Adrenal gland (tissue), 12 donors: ENCODE measurements around the gene CAMTA1. TPM values are rescaled to one million over a fixed set of nuclear protein-coding genes. Genes with fewer than 3 reads are reported as not detected.

Experiments
- DNase-seq, 7 donors: peaks; one replicate each; pipeline ENCODE4 v3.0.0-alpha.2; 2019 to 2020
- H3K27ac ChIP-seq, 5 donors: fragments of 200-600 bp; sonication (generic) in 4 of 5; 1 replicate in 3 of 5; 2 replicates in 2 of 5; pipeline versions ENCODE4 v1.5.1 to v1.8.0; 2016 to 2020; ENCODE audit warnings: mild to moderate bottlenecking in 1 of 5
- H3K27me3 ChIP-seq: fragments of 200-600 bp; 2 replicates; pipeline ENCODE4 v1.8.0; 2021
- H3K36me3 ChIP-seq, 2 donors: fragments of 200-600 bp; replicated peaks in 1 of 2; 1 replicate in 1 of 2; 2 replicates in 1 of 2; pipeline versions ENCODE4 v1.5.1 to v1.8.0; 2018 to 2022
- H3K4me1 ChIP-seq, 2 donors: fragments of 200-600 bp; replicated peaks in 1 of 2; 1 replicate in 1 of 2; 2 replicates in 1 of 2; pipeline versions ENCODE4 v1.5.1 to v1.8.0; 2018 to 2021
- H3K4me3 ChIP-seq, 4 donors: fragments of 200-600 bp; sonication (generic) in 3 of 4; one replicate each; pipeline ENCODE4 v1.5.1; 2016 to 2018
- H3K9me3 ChIP-seq, 3 donors: fragments of 200-600 bp; sonication (generic) in 1 of 3; replicated peaks in 1 of 3; 1 replicate in 2 of 3; 2 replicates in 1 of 3; pipeline versions ENCODE4 v1.5.1 to v1.8.0; 2016 to 2021
- POLR2A ChIP-seq, 2 donors: fragments of 450-650 bp; IDR thresholded peaks; one replicate each; pipeline ENCODE4 v1.6.1; 2017; ENCODE audit warnings: antibody characterized with exemption in 2 of 2, mild to moderate bottlenecking in 2 of 2, moderate library complexity in 1 of 2
- WGBS, 4 donors: extraction: QIAGEN DNeasy Blood & Tissue Kit in 2 of 4; methylation state at CpG; one replicate each; pipeline versions ENCODE4 v1.1.5 to v1.1.7; 2013 to 2017; 5-methylcytosine and 5-hydroxymethylcytosine counted together
- intact Hi-C, 2 donors: fragments of 100-400 bp; cut with DNase I; formaldehyde crosslinking; loops; one replicate each; pipeline versions ENCODE4 v1.14.1 to v1.15.0; 2022 to 2023
- polyA plus RNA-seq, 3 donors: library from polyadenylated mRNA; stranded (reverse); fragments of 200-250 nt in 2 of 3; fragments of 350-450 nt in 1 of 3; fragmentation: Illumina TruSeq in 1 of 3; extraction: RNeasy Lipid Tissue Mini Kit (QIAGEN cat#74804) in 1 of 3; gene quantifications; one replicate each; pipeline ENCODE4 v1.2.3, GENCODE V29; 2013 to 2014
- total RNA-seq, 9 donors: library from RNA; depleted of rRNA in 4 of 9; stranded (reverse); fragments of >200 nt in 4 of 9; fragments of 120-200 nt in 1 of 9; fragmentation: NEBNext Ultra II Directional in 1 of 9; extraction: Animal tissue kit (Norgen Biotek cat#: 25700) in 1 of 9; gene quantifications; one replicate each; pipeline versions ENCODE4 v1.1.0 to v1.2.4, GENCODE V29; 2013 to 2023
- TF ChIP-seq, protein P1 (sequence below), 6 experiments: fragments of 450-650 bp in 4 of 6; fragments of 200-600 bp in 2 of 6; sonication (generic) in 1 of 6; IDR thresholded peaks; 1 replicate in 5 of 6; 2 replicates in 1 of 6; pipeline versions ENCODE4 v1.5.1 to v1.8.0; 2016 to 2021; ENCODE audit warnings: antibody characterized with exemption in 6 of 6, mild to moderate bottlenecking in 2 of 6, moderate library complexity in 1 of 6
- donor health status: healthy with polysubstance abuse.
- donor health status: Bipolar disorder and iron deficiency.
- donor health status: DM: yes; HTN: yes; CAD: no.
- donor health status: DM: no; HTN: no; CAD: no.
- donor health status: DM: no; HTN: no; CAD: no.
- donor health status: DM: yes; HTN: yes; CAD: no.

Gene CAMTA1
- total and polyA plus RNA-seq, 12 donors, result 62.9 to 141 (median 96.9) TPM

DNA sequence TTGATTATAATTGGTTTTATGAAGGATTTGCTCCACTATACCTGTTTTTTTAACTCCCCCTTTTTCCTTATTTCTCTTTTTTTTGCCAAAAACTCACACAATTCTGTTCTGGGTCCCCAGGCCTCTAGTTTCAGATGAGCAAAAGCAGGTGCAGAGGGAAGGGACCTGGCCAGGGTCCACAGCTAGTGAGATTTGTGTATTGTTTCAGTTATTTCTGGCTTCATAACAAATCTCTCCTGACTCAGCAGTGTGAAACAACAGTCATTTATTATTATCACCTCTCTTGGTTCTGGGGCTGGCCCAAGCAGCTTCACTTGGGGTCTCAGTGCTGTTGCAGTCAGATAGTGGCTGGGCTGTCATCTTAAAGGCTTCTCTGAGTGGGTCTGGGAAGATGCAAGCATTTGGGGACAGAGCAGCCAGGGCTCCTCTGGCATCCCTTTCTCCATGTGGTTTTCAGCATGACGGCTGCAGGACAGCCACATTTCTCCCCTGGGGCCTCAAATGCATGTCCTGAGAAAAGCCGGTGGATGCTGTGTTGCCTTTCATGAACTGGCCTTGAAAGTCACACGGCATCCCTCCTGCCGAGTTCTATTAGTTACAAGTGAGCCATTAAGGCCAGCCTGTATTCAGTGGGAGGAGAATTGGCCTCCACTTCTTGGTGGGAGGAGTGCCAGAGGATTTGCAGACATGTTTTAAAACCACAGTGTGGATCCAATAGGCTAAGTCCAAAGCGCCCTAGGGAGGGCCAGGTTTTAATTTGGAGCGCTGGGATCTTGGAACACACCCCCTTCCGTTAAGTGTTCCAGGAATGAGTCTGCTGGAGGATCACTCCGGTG lies 137.1 kb downstream of the CAMTA1 start:
- peaks cover 0 to 7% of the 10 kb centered on the region in 2 donors for H3K4me1 ChIP-seq
- TF ChIP-seq, protein P1, sequence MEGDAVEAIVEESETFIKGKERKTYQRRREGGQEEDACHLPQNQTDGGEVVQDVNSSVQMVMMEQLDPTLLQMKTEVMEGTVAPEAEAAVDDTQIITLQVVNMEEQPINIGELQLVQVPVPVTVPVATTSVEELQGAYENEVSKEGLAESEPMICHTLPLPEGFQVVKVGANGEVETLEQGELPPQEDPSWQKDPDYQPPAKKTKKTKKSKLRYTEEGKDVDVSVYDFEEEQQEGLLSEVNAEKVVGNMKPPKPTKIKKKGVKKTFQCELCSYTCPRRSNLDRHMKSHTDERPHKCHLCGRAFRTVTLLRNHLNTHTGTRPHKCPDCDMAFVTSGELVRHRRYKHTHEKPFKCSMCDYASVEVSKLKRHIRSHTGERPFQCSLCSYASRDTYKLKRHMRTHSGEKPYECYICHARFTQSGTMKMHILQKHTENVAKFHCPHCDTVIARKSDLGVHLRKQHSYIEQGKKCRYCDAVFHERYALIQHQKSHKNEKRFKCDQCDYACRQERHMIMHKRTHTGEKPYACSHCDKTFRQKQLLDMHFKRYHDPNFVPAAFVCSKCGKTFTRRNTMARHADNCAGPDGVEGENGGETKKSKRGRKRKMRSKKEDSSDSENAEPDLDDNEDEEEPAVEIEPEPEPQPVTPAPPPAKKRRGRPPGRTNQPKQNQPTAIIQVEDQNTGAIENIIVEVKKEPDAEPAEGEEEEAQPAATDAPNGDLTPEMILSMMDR (IDR thresholded peaks at IDR 0.05), result no peak
- no peaks in the 10 kb centered on the region for H3K27me3 ChIP-seq
- H3K36me3 ChIP-seq, result no peaks in the 10 kb centered on the region
- H3K9me3 ChIP-seq, result no peaks in the 10 kb centered on the region
- peak in 6 of 7 donors; percentile 67 to 85 (median 72) for DNase-seq
- peak overlapping the region in 2 of 5 donors; percentile 22 to 49 for H3K27ac ChIP-seq
- H3K4me3 ChIP-seq, result no peak overlapping the region
- intact Hi-C loops, result no loop called here
- WGBS, 4 donors, result 32 to 83% (median 38%) methylated on average over 4 to 8 of the region's 8 CpGs

DNA sequence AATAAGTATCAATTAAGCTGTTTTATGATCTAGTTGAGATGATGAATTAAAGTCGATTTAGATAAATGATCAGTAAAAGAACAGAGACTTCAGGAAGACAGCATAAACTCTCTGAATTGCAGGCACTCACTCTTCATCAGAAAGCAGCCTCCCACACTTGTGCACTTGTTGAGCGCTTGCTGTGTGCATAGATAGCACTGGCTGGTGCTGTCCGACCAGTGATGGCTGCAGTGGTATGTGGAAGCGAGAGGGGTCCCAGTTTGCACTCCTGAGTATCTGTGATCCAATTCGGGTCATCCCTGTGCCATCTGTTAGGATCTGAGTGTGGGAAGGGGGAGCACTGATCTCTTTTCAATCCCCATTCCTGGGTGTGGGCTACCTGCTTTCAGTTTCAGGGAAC lies 137.8 kb downstream of the CAMTA1 start:
- H3K4me3 ChIP-seq, result no peak overlapping the region
- DNase-seq, result no peak
- H3K27ac ChIP-seq, result peak overlapping the region in 1 of 5 donors; percentile 22
- no peaks in the 10 kb centered on the region for H3K27me3 ChIP-seq
- peaks cover 0 to 7% of the 10 kb centered on the region in 2 donors for H3K4me1 ChIP-seq
- no peaks in the 10 kb centered on the region for H3K36me3 ChIP-seq
- H3K9me3 ChIP-seq, result no peaks in the 10 kb centered on the region
- 83 to 94% (median 92%) methylated on average over 4 to 5 of the region's 5 CpGs for WGBS, 4 donors
- TF ChIP-seq, protein P1 (IDR thresholded peaks at IDR 0.05), result no peak
- TF ChIP-seq POLR2A (IDR thresholded peaks at IDR 0.05), result no peak
- intact Hi-C loops, result no loop called here

DNA sequence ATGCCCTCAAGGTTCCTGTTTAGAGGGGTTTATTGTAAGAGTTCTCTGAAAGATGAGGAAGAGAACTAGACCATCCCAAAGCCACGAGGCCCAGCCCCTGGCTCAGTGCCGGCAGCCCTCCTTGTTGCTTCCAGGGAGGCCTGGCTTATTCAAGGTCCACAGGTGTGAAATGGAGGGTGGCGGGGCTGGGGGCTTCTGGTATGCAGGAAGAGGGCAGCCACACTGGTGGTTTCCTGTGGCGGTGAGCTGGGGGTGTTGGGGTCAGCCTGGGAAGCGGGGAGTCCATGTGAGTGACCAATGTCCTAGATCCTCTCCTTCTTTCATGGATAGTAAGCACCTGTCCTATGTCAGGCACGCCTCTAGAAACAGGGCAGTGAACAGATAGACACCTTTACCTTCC lies 138.2 kb downstream of the CAMTA1 start:
- H3K9me3 ChIP-seq, result no peaks in the 10 kb centered on the region
- peaks cover 0 to 7% of the 10 kb centered on the region in 2 donors for H3K4me1 ChIP-seq
- intact Hi-C loops, result no loop called here
- no peak overlapping the region for H3K4me3 ChIP-seq
- TF ChIP-seq, protein P1 (IDR thresholded peaks at IDR 0.05), result no peak
- no peak for TF ChIP-seq POLR2A (IDR thresholded peaks at IDR 0.05)
- no peak overlapping the region for H3K27ac ChIP-seq
- no peak for DNase-seq
- no peaks in the 10 kb centered on the region for H3K27me3 ChIP-seq
- 87 to 94% (median 91%) methylated on average over 6 of the region's 6 CpGs for WGBS, 4 donors
- no peaks in the 10 kb centered on the region for H3K36me3 ChIP-seq

DNA sequence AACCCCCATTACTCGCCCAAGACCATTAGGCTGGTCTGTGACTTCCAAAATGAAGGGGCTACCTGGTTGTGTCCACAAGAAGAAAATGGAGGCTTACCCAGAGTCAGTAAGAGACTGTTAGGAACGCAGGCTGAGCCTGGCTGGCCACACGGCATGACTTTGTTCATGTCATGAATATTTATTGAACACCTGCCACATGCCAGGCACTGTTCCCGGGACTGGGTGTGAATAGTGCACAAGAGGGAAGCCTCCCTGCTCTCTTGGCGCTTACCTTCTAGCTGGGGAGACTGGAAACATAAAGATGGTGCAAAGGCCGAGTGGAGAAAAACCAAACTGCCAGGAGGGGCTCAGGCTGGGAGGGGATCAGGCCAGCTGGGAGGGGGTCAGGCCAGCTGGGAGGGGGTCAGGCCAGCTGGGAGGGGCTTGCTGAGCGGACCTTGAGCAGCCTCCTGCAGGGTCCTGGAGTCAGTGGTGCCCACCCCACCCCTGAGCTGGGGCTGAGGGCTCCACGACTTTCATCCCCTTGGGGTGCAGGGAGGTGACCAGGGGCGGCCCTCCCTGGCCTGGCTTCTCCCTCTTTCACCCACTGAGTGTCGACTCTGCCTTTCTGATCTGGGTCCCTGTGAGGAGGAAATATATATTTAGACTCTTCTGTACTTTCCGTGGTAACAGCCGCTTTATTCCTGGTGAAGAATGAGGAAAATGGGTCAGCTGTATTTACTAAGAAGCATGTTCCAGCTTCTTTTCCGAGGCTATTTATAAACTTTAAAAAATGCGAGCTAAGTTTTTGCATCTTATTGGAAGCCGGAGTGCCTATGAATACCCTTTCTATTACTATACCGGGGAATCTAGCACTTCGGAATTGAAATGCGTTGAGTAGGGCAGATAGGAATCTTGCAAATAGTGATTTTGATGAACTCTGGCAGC lies 139.0 kb downstream of the CAMTA1 start:
- Histone ChIP-seq H3K27ac (no peak overlapping the region), H3K36me3 (no peaks in the 10 kb centered on the region), H3K4me3 (no peak overlapping the region), H3K4me1 (peaks cover 0 to 7% of the 10 kb centered on the region in 2 donors), H3K9me3 (no peaks in the 10 kb centered on the region), H3K27me3 (no peaks in the 10 kb centered on the region)
- intact Hi-C loops, result no loop called here
- WGBS, 4 donors, result 75 to 86% (median 82%) methylated on average over 17 to 18 of the region's 18 CpGs
- no peak for DNase-seq
- no peak for TF ChIP-seq POLR2A (IDR thresholded peaks at IDR 0.05)
- TF ChIP-seq, protein P1 (IDR thresholded peaks at IDR 0.05), result no peak
